ENCODE results near the gene RGS6.

The RGS6 gene

GRCh38 chr14:72182708-72183432 is 250.6 kb downstream of the RGS6 start:
- H3K4me3 ChIP-seq (ENCODE audit: low read depth, low read length): no peak overlapping the region
- TF ChIP-seq, protein P1, sequence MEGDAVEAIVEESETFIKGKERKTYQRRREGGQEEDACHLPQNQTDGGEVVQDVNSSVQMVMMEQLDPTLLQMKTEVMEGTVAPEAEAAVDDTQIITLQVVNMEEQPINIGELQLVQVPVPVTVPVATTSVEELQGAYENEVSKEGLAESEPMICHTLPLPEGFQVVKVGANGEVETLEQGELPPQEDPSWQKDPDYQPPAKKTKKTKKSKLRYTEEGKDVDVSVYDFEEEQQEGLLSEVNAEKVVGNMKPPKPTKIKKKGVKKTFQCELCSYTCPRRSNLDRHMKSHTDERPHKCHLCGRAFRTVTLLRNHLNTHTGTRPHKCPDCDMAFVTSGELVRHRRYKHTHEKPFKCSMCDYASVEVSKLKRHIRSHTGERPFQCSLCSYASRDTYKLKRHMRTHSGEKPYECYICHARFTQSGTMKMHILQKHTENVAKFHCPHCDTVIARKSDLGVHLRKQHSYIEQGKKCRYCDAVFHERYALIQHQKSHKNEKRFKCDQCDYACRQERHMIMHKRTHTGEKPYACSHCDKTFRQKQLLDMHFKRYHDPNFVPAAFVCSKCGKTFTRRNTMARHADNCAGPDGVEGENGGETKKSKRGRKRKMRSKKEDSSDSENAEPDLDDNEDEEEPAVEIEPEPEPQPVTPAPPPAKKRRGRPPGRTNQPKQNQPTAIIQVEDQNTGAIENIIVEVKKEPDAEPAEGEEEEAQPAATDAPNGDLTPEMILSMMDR (IDR thresholded peaks at IDR 0.05; ENCODE audit: low read depth, low read length, missing control alignments): no peak
- no peak for DNase-seq (ENCODE audit: low read depth)

- DNase-seq (ENCODE audit: low read depth): no peak
- TF ChIP-seq, protein P1 (IDR thresholded peaks at IDR 0.05; ENCODE audit: low read depth, low read length, missing control alignments): no peak
- no peak overlapping the region for H3K4me3 ChIP-seq (ENCODE audit: low read depth, low read length)
Observed at GRCh38 chr14:72183631-72184030, 251.4 kb downstream of the RGS6 start.

- no peak for DNase-seq (ENCODE audit: low read depth)
- TF ChIP-seq, protein P1 (IDR thresholded peaks at IDR 0.05; ENCODE audit: low read depth, low read length, missing control alignments): no peak
- no peak overlapping the region for H3K4me3 ChIP-seq (ENCODE audit: low read depth, low read length)
Observed at GRCh38 chr14:72186523-72186922, 254.3 kb downstream of the RGS6 start.

DNA sequence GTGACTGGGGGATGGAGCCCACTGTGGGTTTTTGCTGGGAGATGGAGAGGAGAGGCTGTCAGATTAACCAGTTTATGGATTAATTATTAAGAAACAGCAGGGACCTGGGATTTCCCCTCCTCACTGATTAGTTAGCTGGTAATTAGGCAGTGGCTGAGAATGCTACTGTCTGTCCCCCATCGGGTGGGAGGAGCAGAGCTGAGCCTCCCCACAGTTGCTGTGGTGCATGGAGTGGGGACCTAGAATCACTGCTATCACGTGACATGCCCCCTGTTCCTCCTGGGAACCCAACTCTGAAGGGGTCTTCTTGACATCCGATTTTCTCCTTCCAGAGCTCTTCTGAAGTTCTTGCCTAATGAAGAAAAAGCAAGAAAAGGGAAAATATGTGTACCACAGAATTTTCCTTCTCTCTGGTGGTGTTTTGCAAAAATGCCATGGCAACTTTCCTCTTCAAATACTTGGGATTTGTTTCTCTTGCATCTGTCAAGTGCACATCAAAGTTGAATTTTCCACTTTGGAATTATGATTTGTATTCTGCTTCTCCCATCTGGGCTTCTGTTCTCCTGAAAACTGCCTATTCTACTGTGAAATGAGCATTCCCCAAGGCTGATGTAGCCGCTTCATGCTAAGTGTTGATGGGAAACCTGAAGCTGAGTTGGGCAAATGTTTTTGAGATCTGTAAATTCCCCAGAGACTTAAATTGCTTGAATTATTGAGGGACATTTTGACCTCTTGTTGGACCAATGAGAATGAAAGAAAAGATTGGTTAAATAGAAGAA is 264.2 kb downstream of the RGS6 start:
- DNase-seq (ENCODE audit: low read depth): no peak
- no peak overlapping the region for H3K4me3 ChIP-seq (ENCODE audit: low read depth, low read length)
- TF ChIP-seq, protein P1 (IDR thresholded peaks at IDR 0.05; ENCODE audit: low read depth, low read length, missing control alignments): no peak

- DNase-seq (ENCODE audit: low read depth): no peak
- TF ChIP-seq, protein P1 (IDR thresholded peaks at IDR 0.05; ENCODE audit: low read depth, low read length, missing control alignments): no peak
- H3K4me3 ChIP-seq (ENCODE audit: low read depth, low read length): no peak overlapping the region
Observed at GRCh38 chr14:72201645-72202044, 269.4 kb downstream of the RGS6 start.

GRCh38 chr14:72213424-72213823 is 281.2 kb downstream of the RGS6 start:
- H3K4me3 ChIP-seq (ENCODE audit: low read depth, low read length): no peak overlapping the region
- no peak for DNase-seq (ENCODE audit: low read depth)
- TF ChIP-seq, protein P1 (IDR thresholded peaks at IDR 0.05; ENCODE audit: low read depth, low read length, missing control alignments): no peak

Measured in GM12864 (cell line).